NOMO-1 treated with DMSO at 0.1 percent for 48 hours (cell line): ENCODE data around the gene CRAT.

Source experiments
- DNase-seq: peaks from one replicate; lab custom pipeline; 2025; ENCODE audit not compliant: unreplicated experiment; lab: John Stamatoyannopoulos, UW

CRAT gene

DNA sequence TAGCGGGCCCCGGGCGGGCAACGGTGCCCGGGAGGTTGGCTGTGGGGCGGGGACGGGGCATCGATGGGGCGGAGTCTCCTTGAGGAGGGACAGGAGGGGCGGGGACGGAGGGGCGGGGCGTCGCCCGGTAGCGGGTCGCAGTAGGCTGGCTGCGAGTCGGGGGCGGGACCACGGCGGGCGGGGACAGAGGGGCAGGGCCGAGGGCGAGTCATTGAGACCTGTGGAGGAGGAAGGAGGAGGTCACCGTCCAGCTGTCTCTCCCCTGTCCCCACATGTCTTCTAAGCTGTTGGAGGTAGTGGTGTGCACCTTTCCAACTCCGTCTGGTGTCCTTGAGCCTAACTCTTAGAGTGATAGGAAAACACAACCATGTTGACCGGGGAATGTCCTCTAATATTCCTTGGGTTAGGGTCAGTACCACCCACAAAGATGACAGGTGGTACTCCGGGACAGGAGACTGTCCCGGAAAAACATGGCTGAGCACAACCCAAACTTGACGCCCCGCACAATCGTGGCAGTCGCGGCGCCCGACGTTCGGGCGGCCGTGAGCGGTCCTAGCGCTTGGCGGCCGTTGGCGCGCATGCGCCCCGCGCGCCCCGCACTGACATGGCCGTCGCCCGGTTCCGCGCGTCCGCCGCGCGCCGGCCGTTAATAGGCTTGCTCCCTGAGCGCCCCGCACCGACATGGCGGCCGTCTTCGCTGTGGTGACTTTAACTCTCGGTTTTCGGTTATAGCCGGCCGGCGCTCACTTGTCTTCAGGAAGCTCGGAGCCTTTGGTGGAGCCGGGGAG lies at the start of gene CRAT, which contains the start of gene PTPA:
TSS of gene CRAT (minus strand) at position 54 of the 788 bp plus-strand sequence. CDS start 284 bp downstream, outside the sequence.
TSS of gene PTPA (plus strand) at position 676 of the 788 bp plus-strand sequence. CDS start 186 bp downstream, outside the sequence.
- peak; percentile 87 for DNase-seq

DNA sequence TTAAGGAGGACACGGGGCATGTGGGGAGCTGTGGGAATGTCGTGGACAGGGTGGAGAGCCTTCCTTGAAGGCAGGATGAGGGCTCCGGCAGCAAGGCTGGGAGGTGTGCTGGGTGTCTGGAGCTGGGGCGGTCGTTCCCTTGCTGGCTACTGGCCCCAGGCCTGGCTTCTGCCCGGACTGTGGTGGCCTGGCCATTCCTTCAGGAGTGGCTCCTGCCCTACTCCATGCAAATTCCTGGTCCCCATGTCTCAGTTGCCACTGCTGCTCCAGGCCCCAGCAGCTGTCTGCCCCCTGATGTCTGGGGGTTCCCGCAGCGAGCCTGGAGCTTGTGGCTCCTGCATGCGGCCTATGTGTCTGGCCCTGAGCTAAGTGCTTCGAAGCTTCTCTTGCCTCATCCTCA lies 45.6 kb upstream of the CRAT start:
- DNase-seq, result no peak

DNA sequence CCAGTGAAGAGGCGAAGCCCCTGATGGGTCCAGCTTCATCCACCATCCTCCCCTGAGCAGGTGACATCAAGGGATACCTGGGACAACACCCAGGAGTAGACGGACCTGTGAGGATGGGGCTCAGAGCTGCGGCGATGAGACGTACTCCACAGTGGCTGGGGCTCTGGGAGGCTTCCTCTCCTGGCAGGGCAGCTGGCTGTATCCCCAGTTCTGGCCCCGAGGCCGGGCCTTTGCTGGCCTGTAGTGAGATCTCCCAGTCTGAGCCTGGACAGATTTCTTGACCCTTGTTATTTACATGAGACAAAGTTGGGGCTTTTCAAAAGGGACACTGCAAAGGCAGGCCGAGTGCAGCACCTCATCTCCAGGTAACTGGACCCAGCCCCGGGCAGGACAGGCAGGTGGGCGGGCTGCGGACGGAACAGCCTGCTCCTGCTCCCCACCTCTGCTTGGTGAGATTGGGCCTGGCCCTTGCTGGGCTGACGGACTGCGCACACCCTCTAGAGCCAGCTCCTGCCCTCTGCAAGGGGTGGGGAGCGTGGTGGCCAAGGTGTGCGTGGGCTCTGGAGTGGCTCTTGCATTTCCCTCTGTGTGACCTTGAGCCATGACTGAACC lies 44.4 kb upstream of the CRAT start:
- DNase-seq, result no peak

DNA sequence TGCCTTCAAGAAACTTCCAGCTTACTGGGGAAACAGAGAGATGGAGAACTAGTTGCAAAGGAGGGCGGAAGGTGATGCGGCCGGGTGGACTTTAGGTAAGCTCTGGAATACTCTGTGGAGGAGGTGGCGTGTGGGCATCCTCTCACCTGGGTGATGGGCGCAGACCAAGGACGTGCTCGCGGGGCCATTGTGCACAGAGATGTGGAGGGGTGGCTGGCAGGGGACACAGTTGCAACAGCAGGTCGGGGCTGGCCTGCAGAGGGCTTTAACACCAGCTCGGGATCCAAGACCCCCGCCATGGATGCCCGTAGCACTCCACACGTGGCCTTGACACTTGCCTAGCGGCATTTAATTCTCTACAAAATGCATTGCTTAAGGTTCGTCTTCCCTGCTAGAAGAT lies 40.9 kb upstream of the CRAT start:
- DNase-seq, result no peak

DNA sequence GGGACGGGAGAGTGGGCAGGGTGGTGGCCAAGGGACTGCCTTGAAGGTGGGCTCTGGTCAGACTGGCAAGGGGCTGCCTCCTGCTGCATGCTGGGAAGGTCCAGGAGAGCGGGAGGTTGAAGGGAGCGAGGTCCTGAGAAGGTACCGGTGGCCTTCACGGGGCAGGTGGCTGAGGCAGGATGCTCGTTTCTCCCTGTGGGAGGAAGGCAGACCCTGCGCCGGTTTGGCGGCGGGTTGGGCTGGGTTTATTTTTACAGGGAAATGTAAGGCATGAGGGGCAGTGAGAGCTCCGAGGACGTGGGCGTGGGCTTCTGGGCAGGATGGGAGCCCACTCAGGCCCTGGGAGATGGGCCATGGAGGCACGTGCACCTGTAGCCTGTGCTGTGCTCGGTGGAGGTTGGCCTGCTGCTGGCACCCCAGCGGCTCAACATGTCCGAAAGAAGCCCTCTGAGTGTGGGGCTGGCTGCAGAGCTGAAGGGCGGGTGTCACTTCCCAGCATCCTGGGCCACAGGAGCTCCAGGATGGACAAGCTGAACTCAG lies 40.1 kb upstream of the CRAT start:
- DNase-seq, result no peak

DNA sequence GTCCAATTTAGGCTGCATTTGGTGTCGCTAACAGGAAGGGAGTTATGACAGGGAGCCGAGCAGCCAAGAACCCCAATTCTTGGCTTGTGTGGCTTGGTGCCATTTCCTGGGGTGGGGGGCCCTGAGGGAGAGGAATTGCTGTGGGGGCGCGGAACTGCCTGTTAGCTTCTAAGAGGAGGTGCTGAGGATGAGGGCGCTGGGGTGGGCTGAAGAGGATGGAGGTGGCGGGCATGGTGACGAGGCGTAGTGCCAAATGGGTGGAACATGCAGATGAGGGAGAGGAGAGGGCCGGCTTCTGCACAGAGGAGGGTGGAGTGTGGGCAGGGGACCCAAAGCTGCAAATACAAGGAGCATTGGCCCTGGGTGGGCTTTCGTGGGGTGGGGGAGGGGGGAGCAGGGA lies 39.5 kb upstream of the CRAT start:
- no peak for DNase-seq

DNA sequence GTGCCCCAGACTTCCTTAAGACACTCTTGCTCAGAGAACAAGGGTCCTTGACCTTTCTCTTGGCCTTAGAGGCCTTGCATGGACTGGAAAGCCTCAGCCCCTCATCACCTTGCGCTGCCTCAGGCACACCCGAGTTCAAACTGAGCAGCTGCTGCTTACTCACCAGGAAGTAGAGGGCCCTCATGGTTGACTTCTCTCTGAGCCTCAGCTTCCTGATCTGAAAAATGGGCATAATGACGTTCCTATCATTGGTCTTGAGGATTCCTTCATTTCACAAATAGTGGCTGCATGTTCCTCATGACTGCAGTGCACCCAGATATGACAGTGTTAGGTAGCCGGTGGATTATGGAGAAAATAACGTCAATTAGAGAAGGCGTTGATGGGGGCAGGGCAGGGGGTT lies 38.8 kb upstream of the CRAT start:
- DNase-seq, result no peak

DNA sequence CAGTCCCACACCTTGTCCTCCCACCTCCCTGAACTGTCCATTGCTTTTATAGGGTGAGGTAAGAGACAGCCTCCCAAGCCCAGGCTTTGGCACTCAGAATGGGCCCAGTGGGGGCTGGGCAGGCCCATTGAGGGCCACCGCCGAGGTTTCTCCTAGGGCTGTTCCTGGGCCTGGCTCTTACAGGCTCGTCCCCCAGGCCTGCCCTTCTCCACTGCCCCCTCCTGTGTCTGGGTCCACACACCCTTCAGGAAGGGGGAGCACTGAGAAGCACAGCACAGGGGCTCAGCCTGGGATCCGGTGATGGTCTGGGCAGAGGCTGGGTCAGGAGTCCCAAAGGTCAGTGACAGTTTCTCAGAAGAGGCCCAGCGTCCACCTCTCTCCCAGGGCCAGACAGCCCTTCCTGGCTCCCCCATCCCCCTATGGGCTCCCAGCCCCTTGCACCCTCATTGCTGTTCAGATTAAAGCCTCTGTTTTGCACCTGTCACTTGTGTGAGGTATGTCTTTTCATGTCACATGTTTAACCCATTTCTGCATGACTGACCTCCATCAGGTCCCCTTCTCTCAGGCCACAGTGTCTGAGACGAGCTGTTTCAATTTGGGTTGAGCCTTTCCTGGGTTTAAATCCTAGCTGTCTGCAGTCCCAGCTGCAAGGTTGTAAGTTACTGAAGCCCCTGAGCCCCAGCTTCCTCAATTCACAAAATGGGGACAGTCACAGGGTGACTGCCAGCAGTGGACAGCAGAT lies 38.0 kb upstream of the CRAT start:
- DNase-seq, result no peak

DNA sequence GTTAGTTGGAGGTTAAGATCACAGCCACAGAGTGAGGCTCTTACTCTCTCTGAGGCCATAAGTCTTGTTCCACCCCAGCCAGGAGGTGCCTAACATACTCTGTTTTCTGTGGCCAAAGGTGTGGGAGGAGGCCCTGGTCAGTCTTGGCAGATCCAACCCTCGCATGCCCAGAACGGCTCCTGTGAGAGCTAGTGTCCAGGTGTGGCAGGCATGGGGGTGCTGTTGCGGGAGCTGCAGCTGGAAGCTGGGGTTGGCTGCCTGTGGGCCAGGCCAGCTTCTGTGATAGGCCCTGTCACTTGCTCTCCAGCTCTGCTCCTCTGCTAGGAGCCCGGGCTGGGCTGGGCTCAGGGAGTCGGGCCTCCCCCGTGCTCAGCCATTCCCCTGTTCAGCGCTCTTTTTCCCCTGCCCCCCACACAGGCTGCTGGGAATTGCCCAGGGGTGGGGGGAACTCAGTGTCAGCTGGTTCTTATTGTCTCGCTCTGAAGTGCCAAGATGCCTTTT lies 35.9 kb upstream of the CRAT start:
- no peak for DNase-seq

DNA sequence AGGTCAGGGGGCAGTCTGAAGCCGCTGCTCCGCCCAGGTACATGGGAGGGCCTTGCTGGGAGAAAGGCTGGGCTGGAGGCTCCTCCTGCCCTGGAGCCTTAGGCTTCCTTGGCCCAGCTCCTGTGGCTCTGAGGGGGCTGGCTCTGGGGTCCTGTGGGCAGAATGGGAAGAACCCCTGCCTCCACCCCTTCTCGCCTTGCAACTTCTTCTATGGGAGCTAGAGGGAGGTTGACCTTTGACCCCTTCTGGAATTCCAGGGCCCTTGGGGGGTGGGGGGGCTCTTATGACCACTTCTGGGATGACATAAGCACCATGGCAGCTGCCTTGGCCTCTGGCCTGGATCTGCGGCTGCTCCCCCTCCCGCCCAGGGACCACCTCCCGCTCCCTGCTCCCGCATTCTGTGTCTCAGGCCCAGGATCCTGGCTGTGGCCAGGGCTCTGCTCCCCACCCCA lies 35.3 kb upstream of the CRAT start:
- DNase-seq, result no peak

DNA sequence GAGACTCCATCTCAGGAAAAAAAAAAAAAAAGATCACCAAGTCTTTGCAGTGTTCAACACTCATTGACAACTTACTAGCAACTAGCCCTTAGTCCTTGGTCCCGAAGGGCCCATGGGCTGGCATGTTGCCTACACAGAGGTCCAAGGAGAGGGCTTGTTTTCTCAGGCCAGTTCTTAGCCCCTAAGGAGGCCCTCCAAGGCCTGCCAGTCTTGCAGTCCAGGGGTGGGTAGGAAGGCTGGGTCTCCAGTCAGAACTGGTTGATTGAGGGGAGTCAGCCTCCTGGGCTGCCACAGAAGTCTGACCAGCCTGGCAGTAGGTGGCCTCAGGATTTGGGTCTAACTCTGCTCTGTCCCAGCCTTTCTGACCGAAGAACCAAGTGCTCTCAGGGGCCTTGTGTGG lies 34.7 kb upstream of the CRAT start:
- DNase-seq, result no peak

DNA sequence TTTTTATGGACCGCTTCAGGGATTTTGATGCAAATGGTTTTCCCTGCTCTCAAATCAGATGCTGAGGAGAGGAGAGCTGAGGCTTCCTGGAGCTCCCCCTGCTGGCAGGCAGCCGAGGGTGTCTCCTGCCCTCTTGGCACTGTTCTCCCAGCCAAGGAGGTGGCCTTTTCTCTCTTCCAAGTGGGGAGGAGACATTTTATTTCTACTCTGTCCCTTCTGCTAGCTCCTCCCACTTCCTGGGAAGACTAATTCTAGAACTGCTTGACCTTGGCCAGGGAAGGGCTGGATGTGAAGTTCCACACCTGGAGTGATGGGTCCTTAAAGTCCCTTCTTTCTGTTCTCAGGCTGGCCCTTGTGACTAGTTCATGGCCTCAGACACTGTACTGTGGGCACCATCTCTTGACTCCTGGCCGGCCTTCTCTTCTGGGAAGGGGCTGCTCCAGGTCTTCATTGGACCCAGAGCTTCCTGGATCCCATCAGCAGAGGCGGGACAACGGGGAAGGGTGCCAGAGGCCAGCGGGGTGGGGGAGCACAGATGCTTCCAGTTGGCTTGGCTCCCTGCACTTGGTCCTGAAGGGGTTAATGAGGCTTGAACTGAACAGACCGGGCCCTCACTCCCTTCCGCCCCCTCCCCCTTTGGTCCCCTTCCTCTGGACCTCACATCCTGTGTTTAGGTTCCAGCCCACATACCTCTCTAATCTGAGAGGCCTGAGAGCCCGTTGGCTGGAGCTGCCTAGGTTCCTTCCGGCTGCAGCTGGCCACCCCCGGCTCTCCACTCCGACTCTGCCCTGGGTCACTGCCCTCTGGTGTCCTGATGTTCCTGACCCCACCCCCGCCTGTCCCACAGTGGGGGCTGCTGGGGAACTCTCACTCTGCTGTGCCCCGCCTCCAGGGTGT lies 32.7 kb upstream of the CRAT start:
- DNase-seq, result peak; percentile 55

DNA sequence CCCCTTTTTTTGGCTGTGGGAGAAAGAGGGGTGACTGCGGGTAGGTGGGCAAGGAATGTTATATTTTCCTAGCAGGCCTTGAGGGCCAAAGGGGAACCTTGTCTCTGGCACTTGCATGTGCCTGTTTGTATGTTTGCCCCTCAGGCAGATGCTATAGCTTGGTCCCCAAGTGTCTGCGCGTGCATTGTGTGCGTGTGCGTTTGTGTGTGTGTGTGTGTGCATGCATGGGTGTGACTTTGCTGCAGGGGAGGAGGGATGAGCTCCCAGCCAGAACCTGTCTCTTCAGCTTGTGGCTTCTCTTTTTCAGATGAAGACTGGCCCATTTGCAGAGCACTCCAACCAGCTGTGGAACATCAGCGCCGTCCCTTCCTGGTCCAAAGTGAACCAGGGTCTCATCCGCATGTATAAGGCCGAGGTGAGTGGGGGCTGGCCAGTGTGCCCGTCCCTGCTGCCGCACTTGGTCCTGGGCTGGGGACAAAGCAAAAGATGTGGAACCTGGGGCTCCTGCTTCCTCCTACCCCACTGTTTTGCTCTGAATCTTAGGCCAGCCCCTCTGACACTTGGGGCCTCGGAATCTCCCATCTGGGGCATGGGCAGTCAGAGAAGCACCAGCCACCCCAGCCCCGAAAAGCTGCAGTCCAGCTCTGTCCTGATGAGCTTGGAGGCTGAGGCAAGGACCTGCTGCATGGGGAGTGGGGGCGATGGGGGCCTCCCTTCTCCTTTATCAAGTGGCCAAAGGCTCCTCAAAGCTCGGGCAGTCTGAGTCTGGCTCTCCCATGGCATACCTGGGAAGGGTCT lies 31.7 kb upstream of the CRAT start:
- DNase-seq, result no peak

DNA sequence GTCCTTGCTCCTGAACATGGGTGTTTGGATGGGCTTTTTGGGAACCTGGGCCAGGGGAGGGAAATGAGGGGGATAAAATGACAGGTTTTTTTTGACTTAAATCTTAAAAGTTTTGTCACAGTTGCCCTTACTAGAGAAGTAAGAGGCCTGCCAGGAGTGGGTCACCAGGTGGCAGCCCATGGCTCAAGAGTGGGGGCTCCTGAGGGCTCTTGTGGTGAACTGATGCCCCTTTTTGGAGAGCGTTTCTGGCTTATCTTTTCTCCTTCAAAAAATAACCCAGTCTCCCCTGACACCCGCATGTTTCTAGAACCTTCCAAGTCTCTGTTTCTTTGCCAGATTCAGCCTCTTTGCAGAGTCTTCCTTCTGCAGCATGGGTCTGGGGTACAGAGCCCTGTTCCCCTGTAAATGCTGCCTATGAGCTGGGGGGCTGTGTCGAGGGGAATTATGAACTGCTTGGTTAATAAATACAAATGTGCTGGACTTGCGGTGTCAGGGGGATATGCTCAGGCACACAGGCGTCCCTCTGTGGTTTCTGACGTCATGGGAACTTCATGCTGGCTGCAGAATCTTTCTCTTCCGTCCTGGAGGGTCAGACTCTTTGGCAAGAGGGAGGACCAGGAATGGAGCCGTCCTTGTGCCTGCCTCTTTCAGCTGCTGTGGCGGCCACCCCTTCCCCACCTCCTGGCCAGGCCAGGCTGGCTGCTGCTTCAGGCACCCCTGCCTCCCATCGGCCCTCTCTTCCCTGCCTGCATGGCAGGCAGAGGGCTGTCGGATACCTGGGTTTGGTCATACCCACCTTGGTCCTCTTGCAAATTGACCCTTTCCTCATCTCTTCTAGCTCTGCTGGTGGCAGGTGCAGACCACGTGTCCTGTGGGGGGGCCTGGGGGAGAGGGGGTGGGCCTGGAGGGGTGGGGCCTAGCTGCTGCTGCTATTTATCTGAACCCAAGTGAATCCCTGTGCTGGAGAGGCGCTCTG lies 30.8 kb upstream of the CRAT start:
- DNase-seq, result peak; percentile 37

DNA sequence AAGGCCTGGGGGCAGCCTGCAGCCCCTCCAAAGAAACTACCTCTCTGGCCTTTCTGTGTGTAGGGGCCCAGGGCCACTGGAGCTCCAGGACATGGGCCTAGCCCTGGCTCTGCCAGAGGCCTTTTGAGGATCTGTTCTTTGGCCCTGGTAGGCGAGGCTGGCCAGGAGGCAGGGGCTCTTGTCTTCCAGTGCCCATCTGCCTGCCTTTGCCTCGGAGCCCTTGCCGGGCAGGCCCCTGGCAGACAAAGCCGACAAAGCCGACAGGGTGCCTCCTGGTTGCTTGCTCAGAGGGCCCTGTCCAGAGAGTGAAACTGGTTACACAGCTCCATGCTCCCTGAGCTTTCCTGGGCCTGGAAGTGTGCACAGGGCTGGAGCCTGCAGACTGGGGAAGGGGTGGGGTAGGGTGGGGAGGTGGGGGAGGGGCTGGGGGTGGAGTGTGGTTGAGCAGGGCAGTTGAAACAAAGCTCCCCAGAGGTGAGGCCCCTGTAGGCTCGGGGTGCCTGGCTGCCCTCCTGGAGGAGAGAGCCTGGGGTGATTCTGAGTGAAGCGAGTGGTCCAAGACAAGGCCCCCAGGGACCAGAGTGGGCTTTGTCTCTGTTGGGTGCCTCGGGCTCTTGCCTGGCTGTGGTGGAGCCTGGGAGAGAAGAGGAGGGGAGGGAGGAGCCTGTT lies 29.9 kb upstream of the CRAT start:
- no peak for DNase-seq

DNA sequence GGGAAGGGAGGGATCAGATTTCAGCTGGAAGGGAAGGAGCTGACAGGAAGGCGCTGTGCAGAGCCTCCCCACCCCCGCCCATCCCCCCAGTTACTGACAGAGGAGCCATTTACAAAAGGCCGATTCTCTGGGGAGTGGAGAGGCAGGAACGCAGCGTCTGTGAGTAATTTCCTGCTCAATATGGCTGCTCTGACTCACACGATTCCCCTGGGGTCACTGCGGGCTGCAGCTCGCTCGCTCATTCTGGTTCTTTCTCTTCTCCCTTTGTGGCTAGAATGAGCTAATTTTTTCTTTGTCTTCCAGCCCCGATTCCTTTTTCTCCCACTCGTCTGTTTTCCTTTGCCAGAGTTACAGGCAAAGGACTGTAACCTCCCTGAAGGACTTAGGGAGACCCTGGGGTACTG lies 29.4 kb upstream of the CRAT start:
- DNase-seq, result peak; percentile 96

DNA sequence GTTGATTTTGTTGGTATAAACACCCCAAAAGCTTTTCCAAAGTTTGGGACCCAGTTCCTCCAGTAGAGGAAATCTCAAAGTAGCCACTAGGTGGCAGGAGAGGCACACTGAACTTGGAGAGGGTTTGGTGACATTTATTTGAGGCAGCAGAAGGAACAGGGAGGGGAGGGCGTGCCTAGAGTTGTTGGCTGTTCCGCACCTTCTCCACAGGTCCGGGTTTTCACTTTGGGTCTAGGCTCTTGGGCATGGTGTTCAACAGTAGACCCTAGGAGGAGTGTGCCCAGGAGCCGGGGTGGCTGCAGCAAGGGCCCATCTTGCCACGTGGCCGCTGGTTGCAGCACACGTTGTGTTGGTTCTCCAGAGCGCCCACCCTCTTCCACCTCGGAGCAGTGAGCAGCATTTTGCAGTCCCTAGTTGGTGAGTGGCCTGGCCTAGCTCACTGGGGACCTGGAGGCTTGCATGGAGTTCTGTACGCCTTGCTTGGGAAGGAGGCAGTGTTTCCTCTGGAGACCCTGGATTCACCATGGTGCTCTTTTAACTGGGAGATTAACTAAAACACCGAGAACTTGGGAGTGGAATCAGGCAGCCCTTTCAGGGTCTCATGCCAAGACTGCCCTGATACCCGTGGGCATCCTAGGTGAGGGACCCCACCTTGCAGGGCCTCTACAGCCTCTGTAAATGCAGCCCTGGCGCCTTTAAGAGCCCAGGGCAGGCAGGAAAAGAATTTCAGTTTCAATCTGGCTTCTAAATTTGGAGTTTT lies 28.8 kb upstream of the CRAT start:
- DNase-seq, result peak; percentile 90
